ENCODE data around the gene BTC.
"Not testable (repeated sequence)": the region's sequence is repeated elsewhere in the genome, so short reads cannot be mapped to it uniquely, and the experiment has no call there.

The BTC gene

DNA sequence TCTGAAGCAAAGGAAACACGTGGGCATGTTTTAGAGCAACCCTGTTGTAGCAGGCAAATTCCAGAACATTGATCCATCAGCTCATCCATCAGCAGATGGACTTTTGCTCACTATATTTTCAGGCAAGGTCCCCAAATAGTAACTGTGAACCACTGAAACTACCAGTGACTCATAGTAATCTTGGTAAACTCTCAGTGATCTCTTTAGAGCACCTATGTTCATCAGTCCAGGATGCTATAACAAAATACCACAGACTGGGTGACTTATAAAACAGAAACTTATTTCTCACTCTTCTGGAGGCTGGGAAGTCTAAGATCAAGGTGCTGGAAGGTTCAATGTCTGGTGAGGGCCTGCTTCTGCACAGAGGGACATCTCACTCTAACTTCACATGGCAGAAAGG, 28.9 kb upstream of the BTC start:
- peak overlapping the region; percentile 42 for H3K4me2 ChIP-seq (ENCODE audit: low read length)

DNA sequence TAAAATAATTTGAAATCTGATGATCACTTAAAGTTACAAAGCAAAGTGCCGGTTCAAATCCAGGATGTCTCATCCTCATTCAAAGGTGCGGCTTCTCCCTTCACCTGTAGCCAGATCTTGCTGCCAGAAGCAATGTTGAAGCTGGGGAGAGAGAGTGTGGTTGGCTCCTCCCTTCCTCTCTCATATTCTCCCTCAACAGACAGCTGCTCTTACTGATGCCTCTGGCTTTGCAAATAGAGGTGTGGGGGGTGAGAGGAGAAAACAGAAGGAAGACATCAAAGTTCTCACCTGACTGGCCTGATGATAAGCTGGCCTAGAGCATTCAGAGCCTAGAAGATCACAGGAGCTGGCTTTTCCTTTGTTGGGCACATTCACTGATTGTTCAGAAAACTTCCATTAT, 28.3 kb upstream of the BTC start:
- H4K20me1 ChIP-seq (ENCODE audit: insufficient read depth, low read length): no peaks in the 10 kb centered on the region
- TF ChIP-seq EZH2phosphoT487 (IDR thresholded peaks at IDR 0.05; ENCODE audit: low read depth): no peak
- TF ChIP-seq CTCF (IDR thresholded peaks at IDR 0.05; ENCODE audit: low read depth, low read length): no peak

More for the DNA sequence above, 28.9 kb upstream of the BTC start:
- TF ChIP-seq CTCF (IDR thresholded peaks at IDR 0.05; ENCODE audit: low read depth, low read length): no peak
- no peak for TF ChIP-seq EZH2phosphoT487 (IDR thresholded peaks at IDR 0.05; ENCODE audit: low read depth)
- Histone ChIP-seq H3K79me2 (ENCODE audit: low read length) (no peaks in the 10 kb centered on the region), H3K27ac (ENCODE audit: low read length) (no peak overlapping the region), H3K9ac (ENCODE audit: low read length) (no peak overlapping the region), H3K9me3 (ENCODE audit: insufficient read depth, low read length) (no peaks in the 10 kb centered on the region), H4K20me1 (ENCODE audit: insufficient read depth, low read length) (no peaks in the 10 kb centered on the region), H3K4me3 (ENCODE audit: low read length) (no peak overlapping the region), H3K36me3 (replicated peaks; ENCODE audit: low read depth, low read length) (no peaks in the 10 kb centered on the region), H3K27me3 (ENCODE audit: low read depth, low read length) (peaks cover 9% of the 10 kb centered on the region), H3K4me1 (ENCODE audit: low read length) (peaks cover 30% of the 10 kb centered on the region), H2AFZ (ENCODE audit: low read depth, low read length) (no peak overlapping the region)

DNA sequence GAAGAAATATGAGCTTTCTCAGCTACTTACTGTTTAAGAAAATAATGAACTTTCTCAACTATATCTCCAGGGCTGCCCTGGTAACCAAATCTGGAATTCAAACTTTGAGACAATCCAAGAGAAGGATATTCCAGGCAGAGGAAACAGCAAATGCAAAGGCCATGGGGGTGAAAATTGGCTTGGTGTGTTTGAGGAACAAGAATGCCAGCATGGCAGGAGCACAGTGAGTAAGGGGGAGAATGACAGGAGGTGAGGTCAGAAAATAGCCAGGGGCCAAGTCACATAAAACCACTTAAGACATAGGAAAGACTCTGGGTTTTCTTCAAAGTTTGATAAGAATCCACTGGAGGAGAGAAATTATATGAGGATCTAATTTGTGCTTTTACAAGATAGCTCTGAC, 27.2 kb upstream of the BTC start:
- Histone ChIP-seq H3K4me3 (ENCODE audit: low read length) (no peak overlapping the region), H4K20me1 (ENCODE audit: insufficient read depth, low read length) (no peaks in the 10 kb centered on the region), H2AFZ (ENCODE audit: low read depth, low read length) (no peak overlapping the region), H3K79me2 (ENCODE audit: low read length) (no peaks in the 10 kb centered on the region), H3K36me3 (replicated peaks; ENCODE audit: low read depth, low read length) (no peaks in the 10 kb centered on the region), H3K27ac (ENCODE audit: low read length) (no peak overlapping the region), H3K4me1 (ENCODE audit: low read length) (peaks cover 28% of the 10 kb centered on the region), H3K27me3 (ENCODE audit: low read depth, low read length) (peaks cover 9% of the 10 kb centered on the region), H3K9ac (ENCODE audit: low read length) (no peak overlapping the region), H3K4me2 (ENCODE audit: low read length) (no peak overlapping the region), H3K9me3 (ENCODE audit: insufficient read depth, low read length) (no peaks in the 10 kb centered on the region)
- TF ChIP-seq EZH2phosphoT487 (IDR thresholded peaks at IDR 0.05; ENCODE audit: low read depth) (no peak), CTCF (IDR thresholded peaks at IDR 0.05; ENCODE audit: low read depth, low read length) (no peak)

More for the DNA sequence above, 28.3 kb upstream of the BTC start:
- Histone ChIP-seq H3K4me2 (ENCODE audit: low read length) (peak overlapping the region; percentile 42), H3K9me3 (ENCODE audit: insufficient read depth, low read length) (no peaks in the 10 kb centered on the region), H3K79me2 (ENCODE audit: low read length) (no peaks in the 10 kb centered on the region), H3K9ac (ENCODE audit: low read length) (no peak overlapping the region), H3K4me3 (ENCODE audit: low read length) (no peak overlapping the region), H2AFZ (ENCODE audit: low read depth, low read length) (no peak overlapping the region), H3K36me3 (replicated peaks; ENCODE audit: low read depth, low read length) (no peaks in the 10 kb centered on the region), H3K4me1 (ENCODE audit: low read length) (peaks cover 30% of the 10 kb centered on the region), H3K27me3 (ENCODE audit: low read depth, low read length) (peaks cover 9% of the 10 kb centered on the region), H3K27ac (ENCODE audit: low read length) (no peak overlapping the region)

GRCh38 chr4:74814052-74814451, 19.7 kb upstream of the BTC start:
- TF ChIP-seq CTCF (IDR thresholded peaks at IDR 0.05; ENCODE audit: low read depth, low read length) (no peak), EZH2phosphoT487 (IDR thresholded peaks at IDR 0.05; ENCODE audit: low read depth) (no peak)
- H3K9ac ChIP-seq (ENCODE audit: low read length): no peak overlapping the region
- no peaks in the 10 kb centered on the region for H4K20me1 ChIP-seq (ENCODE audit: insufficient read depth, low read length)
- H2AFZ ChIP-seq (ENCODE audit: low read depth, low read length): no peak overlapping the region
- no peaks in the 10 kb centered on the region for H3K27me3 ChIP-seq (ENCODE audit: low read depth, low read length)
- H3K4me1 ChIP-seq (ENCODE audit: low read length): peaks cover 8% of the 10 kb centered on the region; the same call in 1 of the 2 replicates
- H3K36me3 ChIP-seq (replicated peaks; ENCODE audit: low read depth, low read length): no peaks in the 10 kb centered on the region
- H3K9me3 ChIP-seq (ENCODE audit: insufficient read depth, low read length): no peaks in the 10 kb centered on the region
- H3K79me2 ChIP-seq (ENCODE audit: low read length): no peaks in the 10 kb centered on the region
- no peak overlapping the region for H3K4me3 ChIP-seq (ENCODE audit: low read length)
- no peak overlapping the region for H3K4me2 ChIP-seq (ENCODE audit: low read length)
- H3K27ac ChIP-seq (ENCODE audit: low read length): no peak overlapping the region

DNA sequence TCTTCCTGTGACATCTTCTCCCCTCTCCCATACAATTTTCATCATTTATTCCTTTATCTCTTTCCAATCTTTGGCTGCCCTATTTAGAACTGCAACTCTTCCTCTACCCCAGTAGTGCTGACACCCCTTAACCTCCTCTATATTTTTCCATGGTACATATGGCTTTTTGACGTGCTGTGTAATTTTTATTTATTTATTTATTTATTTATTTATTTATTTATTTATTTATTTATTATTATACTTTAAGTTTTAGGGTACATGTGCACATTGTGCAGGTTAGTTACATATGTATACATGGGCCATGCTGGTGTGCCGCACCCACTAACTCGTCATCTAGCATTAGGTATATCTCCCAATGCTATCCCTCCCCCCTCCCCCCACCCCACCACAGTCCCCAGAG, 17.7 kb upstream of the BTC start:
- H2AFZ ChIP-seq (ENCODE audit: low read depth, low read length); H3K9ac ChIP-seq (ENCODE audit: low read length); H3K27me3 ChIP-seq (ENCODE audit: low read depth, low read length); H3K9me3 ChIP-seq (ENCODE audit: insufficient read depth, low read length); H3K79me2 ChIP-seq (ENCODE audit: low read length); H3K4me1 ChIP-seq (ENCODE audit: low read length); H3K4me3 ChIP-seq (ENCODE audit: low read length); H3K4me2 ChIP-seq (ENCODE audit: low read length); H3K36me3 ChIP-seq (replicated peaks; ENCODE audit: low read depth, low read length); H4K20me1 ChIP-seq (ENCODE audit: insufficient read depth, low read length); H3K27ac ChIP-seq (ENCODE audit: low read length): not testable (repeated sequence)

All from OCI-LY3 (cell line).